GM19463 (cell line): ENCODE measurements around the gene CBL.
A peak's percentile ranks its signal among the peaks of the same experiment; 100 is the strongest.

Experiments
- ATAC-seq: cut with Tn5 transposase; IDR thresholded peaks from one replicate; pipeline ENCODE4 v1.9.1; 2021; ENCODE audit warnings: mild to moderate bottlenecking, moderate library complexity; ENCODE audit not compliant: unreplicated experiment

The CBL gene

DNA sequence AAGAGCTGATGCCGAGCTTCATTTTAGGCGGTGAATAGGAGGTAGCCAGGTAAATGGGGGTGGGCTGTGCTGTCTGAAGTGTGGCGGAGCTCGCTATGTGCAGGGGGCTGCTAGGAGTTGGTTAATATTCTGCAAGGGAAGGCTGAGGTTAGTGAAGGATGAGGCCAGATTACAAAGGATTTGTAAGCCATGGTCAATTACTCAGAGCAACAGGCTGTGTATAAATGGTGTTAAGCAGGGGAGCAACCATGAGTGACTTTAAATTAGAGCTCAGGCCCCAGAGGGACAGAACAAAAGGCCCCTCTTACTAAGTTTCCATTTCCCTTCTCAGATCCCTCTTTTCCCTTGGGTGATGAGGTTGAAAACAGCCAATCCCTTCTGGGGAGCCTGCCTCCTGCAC, 118.0 kb downstream of the CBL start:
- ATAC-seq: no peak

DNA sequence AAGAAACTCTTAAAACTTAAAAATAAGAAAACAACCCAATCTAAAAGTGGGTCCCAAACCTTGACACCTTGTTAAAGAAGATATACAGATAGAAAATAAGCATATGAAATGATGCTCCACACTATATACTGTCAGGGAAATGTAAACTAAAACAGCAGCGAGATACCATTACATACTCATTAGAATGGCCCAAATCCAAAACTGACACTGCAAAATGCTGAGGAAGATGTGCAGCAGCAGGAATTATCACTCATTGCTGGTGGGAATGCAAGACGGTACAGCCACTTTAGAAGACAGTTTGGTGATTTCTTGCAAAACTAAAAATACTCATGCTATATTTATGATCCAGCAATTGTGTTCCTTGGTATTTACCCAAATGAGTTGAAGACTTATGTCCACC, 123.2 kb downstream of the CBL start:
- no peak for ATAC-seq

DNA sequence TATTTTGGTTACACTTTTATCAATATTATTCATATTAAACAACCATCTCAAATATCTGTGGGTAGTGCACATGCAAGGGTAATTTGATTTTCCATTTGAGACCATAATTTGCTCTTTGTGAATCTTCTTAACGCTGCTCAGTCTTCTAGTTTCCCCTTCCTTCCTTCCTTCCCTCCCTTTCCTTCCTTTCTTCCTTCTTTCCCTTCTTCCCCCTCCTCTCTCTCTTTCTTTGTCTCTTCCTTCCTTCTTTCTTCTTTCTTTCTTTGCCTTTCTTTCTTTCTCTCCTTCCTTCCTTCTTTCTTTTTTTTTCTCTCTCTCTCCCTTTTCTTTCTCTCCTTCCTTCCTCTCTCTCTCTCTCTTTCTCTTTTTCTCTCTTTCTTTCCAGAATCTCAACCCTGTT, 124.1 kb downstream of the CBL start:
- no peak for ATAC-seq

DNA sequence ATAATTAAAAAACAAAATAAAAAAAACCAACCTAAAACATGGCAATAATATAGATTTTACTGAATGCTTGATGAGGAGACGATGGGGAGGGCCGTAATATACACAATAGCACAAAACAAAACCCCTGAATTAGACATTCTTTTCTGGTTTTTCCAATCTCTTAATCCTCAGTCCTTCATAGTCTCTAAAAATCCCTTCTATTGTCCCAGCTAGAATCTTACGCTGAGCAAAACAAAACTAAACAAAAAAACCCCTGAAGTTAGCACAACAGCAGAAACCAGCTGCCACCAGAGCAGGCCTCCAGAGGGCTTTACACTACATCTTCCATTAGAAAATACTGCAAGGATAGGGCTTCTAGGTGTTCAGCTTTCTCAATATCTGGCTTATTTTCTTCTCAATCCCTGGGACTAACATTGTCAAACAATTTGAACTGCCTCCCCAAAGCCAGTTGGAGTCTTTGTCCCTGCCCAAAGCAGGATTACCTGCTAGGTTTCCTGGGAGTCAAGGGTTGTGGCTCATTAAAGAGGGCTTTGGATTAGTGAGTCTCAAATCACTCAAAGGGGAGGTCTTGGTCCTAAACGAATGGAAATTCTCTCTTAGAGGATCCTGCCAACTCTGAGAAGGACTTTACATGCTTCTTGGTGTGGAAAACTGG, 126.1 kb downstream of the CBL start:
- ATAC-seq: no peak

DNA sequence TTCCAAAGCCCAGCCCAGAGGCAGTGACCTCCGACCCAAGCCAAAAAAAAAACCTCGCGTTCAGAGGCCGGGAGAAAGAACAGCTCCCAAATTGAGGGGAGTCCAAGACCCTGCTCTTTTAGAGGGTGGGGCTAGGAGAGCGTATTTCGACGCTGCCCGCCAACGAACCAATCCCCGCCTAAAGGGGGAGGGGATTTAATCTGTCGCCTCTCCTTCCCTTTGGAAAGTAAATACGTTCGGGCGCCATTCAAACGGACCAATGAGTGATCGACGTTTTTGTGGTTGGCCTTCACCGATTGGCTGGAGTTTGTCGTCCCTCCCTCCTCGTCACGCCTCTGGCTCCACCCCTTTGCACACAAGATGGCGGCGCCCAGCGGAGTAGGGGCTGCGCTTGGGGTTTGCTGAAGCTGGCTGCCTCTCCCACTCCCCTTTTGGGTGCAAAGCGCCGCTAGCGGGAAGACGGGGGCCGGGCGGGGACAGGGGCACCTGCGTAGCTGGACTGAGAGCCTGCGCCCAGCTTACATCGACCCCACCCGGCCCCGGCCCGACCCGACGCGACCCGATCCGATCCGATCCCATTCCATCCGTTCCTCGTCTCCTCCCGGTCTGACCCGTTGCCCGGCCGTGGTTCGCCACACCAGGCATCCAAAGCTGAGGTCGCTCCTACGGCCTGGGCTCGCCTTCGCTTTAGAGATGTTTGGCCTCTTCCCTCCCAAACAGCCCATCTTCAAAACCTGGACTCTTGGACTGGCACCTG, 128.2 kb downstream of the CBL start, which contains the start of gene RNF26:
Gene RNF26, plus strand, starts transcription at position 354 of the 757 bp plus-strand sequence. CDS start 596 bp downstream, outside the sequence.
- ATAC-seq: peak; percentile 95

DNA sequence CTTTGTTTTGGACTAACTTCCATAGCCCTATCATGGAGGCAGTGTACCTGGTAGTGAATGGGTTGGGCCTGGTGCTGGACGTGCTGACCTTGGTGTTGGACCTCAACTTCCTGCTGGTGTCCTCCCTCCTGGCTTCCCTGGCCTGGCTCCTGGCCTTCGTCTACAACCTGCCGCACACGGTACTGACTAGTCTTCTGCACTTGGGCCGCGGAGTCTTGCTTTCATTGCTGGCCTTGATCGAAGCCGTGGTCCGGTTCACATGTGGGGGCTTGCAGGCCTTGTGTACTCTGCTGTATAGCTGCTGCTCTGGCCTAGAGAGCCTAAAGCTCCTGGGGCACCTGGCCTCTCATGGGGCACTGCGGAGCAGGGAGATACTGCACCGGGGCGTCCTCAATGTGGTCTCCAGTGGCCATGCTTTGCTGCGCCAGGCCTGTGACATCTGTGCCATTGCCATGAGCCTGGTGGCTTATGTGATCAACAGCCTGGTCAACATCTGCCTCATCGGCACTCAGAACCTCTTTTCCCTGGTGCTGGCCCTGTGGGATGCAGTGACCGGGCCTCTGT, 129.0 kb downstream of the CBL start:
- no peak for ATAC-seq

DNA sequence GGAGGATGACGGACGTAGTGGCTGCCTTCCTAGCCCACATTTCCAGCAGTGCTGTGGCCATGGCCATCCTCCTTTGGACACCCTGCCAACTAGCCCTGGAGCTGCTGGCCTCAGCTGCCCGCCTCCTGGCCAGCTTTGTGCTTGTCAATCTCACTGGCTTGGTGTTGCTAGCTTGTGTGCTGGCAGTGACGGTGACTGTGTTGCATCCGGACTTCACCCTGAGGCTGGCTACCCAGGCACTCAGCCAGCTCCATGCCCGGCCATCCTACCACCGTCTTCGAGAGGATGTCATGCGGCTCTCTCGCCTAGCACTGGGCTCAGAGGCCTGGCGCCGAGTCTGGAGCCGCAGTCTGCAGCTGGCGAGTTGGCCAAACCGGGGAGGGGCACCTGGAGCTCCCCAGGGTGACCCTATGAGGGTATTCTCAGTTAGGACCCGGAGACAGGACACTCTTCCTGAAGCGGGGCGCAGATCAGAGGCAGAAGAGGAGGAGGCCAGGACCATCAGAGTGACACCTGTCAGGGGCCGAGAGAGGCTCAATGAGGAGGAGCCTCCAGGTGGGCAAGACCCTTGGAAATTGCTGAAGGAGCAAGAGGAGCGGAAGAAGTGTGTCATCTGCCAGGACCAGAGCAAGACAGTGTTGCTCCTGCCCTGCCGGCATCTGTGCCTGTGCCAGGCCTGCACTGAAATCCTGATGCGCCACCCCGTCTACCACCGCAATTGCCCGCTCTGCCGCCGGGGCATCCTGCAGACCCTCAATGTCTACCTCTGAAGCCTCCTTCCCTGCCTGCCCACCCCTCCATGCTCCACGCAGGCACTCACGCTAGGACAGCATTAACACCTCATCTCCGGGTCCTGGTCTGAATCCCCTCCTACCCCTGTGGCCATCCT, 129.8 kb downstream of the CBL start:
- ATAC-seq: no peak

DNA sequence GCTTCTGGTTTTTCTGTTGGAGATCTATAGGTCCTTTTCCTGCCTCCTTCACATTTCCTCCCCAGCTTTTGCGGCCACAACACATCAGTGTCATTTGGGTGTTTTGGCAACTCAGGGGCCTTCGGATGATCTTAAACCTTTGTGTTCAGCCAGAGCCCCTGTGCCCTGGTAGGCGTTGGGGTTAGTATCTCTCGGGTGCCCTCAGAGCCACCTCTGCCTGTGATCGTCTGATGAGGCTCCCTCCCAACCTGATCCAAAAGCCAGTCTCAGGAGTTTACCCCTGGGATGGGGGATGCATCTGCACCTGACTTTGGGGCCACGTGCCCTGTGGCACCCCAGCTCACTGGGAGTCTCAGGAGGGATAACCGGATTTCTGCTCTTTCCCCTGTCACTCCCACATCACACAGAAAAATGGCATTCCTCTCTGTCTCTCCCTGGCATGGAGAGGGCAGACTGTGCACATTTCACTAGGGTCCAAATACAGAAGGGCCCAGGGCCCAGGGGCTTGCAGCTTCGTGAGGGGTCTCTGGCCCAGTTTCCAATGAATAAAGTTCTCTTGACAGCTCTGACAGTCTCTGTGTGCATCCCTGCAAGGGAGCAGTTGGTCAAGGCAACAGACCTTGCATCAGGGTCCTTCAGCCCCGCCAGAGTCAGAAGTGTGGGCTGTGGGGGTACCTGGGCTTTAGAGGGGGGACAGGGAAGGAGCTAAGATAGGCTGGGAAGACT, 130.8 kb downstream of the CBL start:
- ATAC-seq: no peak

DNA sequence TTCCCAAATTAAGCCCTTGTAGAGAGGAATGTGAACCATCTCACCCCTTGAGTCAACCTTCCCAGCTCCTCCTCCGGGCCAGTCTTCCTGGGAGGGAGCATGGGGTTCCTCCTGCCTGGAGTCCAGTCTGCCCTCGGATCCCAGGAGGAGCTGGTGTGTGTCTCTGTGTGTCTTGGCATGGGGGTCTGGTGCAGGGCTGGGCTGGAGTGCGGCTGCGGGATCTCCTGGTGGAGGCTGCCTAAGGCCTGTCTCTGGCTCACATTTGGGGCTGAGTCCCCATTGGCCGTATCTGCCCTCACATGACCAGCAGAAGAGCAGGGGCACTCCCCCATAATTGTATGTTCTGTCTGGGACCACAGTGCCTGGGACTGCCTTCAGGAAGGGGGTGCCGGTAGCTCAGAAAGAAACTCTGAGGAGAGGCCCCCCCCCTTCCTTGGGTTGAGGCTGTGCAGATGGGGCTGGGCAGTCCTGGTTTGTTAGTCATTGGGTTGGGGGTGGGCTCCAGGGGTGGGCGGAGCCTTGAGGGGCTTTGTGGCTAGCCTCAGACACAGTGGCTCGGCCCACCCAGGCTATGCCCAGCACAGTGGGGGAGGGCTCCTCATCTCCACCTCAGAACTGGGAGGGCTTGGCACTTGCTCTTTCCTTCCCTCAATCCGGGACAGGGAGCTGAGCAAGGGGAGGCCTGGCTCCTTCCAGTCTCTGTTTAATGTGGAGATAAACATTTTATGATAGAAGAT, 131.6 kb downstream of the CBL start:
- no peak for ATAC-seq

DNA sequence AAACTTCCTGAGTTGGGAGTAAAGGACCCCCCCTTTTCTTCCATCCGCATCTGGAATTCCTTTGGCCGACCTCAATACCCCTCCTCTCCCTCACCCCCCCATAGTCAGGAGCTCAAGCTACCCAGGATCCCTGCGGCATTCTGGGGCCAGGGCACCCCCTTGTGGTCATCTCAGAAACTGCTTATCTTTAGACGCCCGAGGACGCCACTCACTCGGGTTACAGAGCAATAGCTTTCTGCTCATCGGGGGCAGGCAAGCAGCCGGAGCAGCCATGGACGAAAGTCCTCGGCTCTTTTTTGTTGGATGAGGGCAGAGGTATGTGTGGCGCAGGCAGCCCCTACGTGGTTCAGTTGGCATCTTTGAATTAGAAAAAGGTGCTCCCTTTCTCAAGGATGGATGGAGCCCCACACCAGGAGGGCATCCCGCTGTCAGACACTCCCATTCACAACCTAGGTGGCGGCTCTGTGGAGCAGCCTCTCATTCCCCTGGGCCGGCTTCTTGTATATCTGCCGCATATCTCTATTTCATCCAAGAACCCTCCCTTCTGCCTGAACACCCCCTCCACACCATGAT, 132.3 kb downstream of the CBL start:
- ATAC-seq: no peak

DNA sequence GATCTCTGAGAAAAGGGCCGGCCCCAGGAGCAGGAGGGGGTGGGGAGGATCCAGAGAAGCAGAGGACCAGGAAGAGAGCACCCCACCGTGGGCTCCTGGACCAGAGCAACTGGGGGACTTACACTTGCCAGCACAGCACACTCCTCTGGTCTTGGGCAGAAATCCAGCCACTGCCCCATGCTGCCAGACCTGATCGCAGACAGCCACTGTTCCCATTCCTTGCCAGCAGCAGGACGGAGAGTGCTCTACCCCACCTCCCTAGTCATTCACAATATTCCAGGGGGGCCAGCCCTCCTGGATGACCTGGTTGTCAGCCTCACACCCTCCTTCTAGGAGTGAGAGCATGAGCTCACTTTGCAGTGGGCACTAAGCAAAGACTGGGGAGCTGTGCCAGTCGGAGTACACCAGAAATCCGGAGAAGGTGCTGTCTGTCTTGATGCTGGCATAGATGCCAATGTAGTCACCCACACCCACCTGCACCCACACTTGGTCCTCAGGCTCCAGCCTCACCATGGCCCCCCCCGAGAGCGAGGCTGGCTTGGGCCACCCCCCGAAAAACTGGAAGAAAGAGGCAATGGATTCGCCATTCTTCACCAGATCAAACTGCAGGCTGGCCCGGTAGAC, 132.9 kb downstream of the CBL start:
- ATAC-seq: no peak

DNA sequence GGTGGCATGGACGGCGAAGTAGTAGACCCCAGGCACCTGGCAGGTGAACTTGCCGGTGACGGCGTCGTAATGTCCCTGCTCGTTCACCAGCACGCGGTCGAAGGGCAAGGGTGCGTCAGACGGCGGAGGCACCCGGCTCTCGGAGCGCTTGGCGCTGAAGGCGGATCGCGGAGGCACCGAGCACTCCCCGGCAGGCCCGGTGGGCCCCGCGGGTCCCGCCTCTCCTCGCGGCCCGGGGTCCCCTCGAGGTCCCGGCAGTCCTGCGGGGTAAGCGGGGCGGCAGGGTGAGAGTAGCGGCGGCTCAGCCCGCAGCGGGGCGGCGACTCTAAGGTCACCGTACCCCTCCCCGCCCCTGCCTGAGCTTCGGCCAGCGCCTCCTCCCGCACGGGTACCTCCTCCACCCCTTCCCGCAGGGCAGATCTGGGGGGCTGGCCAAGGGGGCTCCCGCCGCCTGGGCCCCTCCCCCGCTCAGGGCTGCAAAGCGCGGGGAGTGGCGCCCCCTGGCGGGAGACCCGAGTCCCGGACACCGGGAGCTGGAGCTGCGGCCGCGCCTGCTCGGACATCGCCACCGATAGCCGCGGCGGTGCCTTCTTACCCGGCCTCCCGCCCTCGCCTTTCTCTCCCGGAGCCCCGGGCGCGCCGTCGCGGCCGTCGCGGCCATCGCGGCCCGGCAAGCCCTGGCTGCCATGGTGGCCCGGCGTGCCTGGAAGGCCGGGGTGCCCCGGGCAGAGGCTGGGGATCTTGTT, 133.6 kb downstream of the CBL start:
- no peak for ATAC-seq

DNA sequence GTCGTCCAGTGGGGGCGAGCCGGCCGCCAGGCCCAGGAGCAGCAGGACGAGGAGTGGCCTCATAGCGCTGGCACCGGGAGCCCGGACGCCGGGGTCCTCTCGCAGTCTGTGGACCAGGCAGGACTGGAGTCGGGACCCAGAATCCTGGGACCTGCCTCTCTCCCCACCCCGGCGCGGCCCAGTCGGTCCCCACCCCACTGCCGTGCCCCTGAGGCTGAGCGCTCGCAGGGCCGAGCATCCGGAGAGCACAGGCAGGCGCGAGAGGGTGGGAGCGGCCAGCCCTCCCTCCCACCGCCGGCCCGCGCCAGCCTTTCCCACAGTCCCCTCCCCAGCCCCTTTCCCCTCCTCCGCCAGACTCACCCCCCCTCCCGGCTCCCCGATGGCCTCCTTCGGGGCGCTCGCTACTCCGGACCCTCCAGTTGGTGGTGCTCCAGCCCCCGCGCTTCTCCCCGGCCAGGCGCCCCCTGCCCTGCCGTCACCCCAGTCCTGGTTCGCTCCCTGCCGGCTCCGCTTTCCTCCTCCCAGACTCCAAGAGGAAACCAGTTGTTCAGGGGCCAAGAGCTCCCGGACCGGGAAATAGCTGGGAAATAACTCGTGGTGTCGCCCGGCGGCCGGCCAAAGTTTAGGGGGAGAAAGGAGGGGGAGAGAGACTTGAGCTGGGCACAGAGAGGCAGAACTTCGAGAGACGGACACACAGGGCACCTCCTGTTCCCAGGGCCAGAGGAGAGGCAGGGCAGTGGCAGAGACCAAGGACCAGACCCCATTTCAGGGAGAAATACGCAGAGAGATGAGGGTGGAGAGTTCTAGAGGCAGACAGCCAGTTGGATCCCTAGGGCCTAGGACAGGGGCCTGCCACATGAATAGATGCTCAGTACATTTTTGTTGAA, 134.4 kb downstream of the CBL start, which contains the start of gene C1QTNF5:
Gene C1QTNF5, minus strand, starts transcription at position 549 of the 887 bp plus-strand sequence. Its CDS starts 486 bp downstream, at position 63.
- ATAC-seq: no peak

DNA sequence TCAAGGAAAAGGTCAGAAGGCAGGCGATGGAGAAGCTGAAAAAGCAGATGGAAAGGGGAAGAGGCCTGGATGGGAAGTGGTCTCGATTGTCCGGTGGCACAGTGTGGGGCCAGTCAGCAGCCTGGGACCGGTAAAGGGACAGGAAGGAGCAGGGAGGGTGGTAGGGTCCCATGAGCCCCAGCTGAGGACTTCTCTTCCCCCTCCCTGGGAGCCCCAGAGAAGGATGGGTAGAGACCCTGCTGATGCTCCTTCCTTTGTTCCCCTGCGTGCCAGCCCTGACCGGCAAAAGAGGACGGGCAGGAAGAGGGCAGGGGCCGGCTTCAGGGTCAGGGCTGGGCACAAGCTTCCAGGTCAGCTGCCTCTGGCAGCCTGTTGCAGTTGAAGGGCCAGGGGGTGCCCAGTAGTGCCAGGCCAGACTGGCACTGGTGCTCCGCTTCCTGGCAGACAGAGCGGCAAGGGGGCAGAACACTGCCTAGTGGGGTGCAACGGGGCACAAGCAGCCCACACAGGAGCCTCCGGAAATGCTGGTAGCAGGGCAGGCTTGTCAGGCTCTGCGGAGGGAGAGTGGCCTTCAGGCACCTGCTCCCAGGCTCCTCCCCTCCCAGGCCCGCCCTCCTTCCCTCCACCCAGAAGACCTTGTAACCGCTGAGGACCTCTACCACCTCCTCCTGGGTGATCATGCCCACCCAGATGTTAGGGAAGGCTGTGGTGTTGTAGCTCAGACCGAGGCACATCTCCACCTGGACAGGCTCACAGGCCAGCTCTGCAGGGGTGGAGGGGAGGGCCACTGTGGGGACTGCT, 135.3 kb downstream of the CBL start:
- ATAC-seq: no peak

DNA sequence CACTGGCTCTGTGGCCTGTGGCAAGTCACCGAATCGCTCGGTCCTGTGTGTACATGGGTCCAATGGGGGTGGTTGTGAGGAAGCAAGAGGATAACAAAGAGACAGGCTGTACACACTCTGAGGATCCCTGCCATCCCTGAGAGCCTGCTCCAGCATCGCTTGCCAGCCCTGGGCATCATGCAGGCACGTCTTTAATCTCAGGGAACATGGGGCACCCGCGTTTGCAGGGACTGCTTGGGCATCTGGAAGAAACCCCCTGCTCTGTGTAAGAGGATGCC, 135.8 kb downstream of the CBL start:
- ATAC-seq: no peak

DNA sequence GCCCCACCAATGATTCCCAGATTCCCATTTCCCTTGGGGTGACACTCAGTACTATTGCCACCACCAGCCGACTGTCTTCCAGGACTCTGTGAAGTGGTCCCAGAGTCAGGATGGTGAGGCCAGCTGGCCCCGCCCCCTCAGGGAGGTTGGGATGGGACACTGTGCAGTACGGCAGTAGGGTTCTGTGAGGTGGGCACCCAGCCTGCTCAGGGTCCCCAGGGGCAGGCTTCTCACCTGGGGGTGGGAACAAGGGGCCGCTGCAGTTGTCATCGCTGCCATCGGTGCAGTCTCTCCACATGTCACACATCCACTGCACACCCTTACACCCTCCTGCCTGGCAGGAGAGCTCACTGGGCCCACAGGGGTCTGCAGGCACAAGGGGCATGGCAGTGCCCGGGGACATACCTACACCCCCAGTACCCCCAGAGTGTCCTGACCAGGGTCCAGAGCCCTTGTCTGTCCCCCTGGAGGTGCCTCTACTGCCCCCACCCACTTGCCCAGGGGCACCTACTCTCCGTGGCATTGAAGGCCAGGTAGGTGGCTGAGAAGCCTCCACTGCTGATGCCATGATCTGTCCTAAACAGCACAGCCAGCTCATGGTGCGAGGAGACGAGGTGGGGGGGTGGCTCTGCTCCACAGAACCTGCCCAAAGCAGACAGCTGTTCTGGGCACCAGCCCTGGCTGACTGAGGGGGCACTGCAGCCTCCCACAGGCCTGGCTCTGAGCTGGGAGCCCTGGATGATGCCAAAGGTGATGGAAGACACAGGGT, 136.4 kb downstream of the CBL start:
- ATAC-seq: no peak
